HFFc6 (cell line): ENCODE data around the gene AOX1. TPM values are rescaled to one million over a fixed set of nuclear protein-coding genes. Genes with fewer than 3 reads are reported as not detected.

Source experiments
- DNase-seq: peaks from one replicate; pipeline ENCODE4 v3.0.0-alpha.2; 2018
- H3K27ac Mint-ChIP-seq: 2 replicates; pipeline ENCODE4 v1.8.0; 2020; ENCODE audit warnings: mild to moderate bottlenecking, mixed read lengths
- H3K27me3 Mint-ChIP-seq: 2 replicates; pipeline ENCODE4 v1.8.0; 2021; ENCODE audit warnings: mild to moderate bottlenecking, moderate library complexity, mixed read lengths; ENCODE audit not compliant: insufficient read depth
- H3K36me3 Mint-ChIP-seq: 2 replicates; pipeline ENCODE4 v1.8.0; 2021; ENCODE audit warnings: low read depth, mixed read lengths
- H3K4me1 Mint-ChIP-seq: 2 replicates; pipeline ENCODE4 v1.8.0; 2020; ENCODE audit warnings: low read depth, mixed read lengths
- H3K4me3 Mint-ChIP-seq: 2 replicates; pipeline ENCODE4 v1.8.0; 2020; ENCODE audit warnings: mild to moderate bottlenecking, moderate library complexity, mixed read lengths
- H3K9me3 Mint-ChIP-seq: 2 replicates; pipeline ENCODE4 v1.8.0; 2020; ENCODE audit warnings: mild to moderate bottlenecking, mixed read lengths
- CTCF ChIP-seq: fragments of 200-600 bp; sonication (generic); IDR thresholded peaks from 2 replicates; pipeline ENCODE4 v1.5.0; 2021; ENCODE audit warnings: antibody characterized with exemption, mild to moderate bottlenecking
- total RNA-seq, 6 experiments: library from RNA; stranded (reverse); fragmentation: NEBNext Ultra II Directional; extraction: Animal tissue kit (Norgen Biotek cat#: 25700); gene quantifications; 2 replicates in 1 of 6; 3 replicates in 5 of 6; pipeline ENCODE4 v1.2.3, GENCODE V29; 2021

AOX1 gene
- total RNA-seq, 6 experiments from 2014 or later = 46.7 to 71.7 (median 62.1) TPM

- H3K4me3 Mint-ChIP-seq = no peak overlapping the region
- H3K36me3 Mint-ChIP-seq = peaks cover 12% of the 10 kb centered on the region; the same call in 1 of the 2 replicates
- no peaks in the 10 kb centered on the region for H3K9me3 Mint-ChIP-seq
- peaks cover 7% of the 10 kb centered on the region for H3K4me1 Mint-ChIP-seq
- no peak for DNase-seq
- TF ChIP-seq CTCF = no peak
- no peak overlapping the region for H3K27ac Mint-ChIP-seq
- H3K27me3 Mint-ChIP-seq = peaks cover 1% of the 10 kb centered on the region
Observed at GRCh38 chr2:200673191-200673590, 87.4 kb downstream of the AOX1 start.

GRCh38 chr2:200674837-200675236 lies 89.0 kb downstream of the AOX1 start:
- Mint-ChIP-seq H3K27ac (no peak overlapping the region), H3K4me3 (no peak overlapping the region), H3K9me3 (no peaks in the 10 kb centered on the region), H3K36me3 (peaks cover 6% of the 10 kb centered on the region; the same call in 1 of the 2 replicates), H3K27me3 (peaks cover 1% of the 10 kb centered on the region), H3K4me1 (peaks cover 19% of the 10 kb centered on the region)
- DNase-seq = no peak
- no peak for TF ChIP-seq CTCF

- DNase-seq = no peak
- Mint-ChIP-seq H3K27ac (no peak overlapping the region), H3K9me3 (no peaks in the 10 kb centered on the region), H3K4me3 (no peak overlapping the region), H3K36me3 (no peaks in the 10 kb centered on the region), H3K27me3 (peaks cover 1% of the 10 kb centered on the region), H3K4me1 (peaks cover 19% of the 10 kb centered on the region)
- no peak for TF ChIP-seq CTCF
Observed at GRCh38 chr2:200677171-200677570, 91.4 kb downstream of the AOX1 start.

DNA sequence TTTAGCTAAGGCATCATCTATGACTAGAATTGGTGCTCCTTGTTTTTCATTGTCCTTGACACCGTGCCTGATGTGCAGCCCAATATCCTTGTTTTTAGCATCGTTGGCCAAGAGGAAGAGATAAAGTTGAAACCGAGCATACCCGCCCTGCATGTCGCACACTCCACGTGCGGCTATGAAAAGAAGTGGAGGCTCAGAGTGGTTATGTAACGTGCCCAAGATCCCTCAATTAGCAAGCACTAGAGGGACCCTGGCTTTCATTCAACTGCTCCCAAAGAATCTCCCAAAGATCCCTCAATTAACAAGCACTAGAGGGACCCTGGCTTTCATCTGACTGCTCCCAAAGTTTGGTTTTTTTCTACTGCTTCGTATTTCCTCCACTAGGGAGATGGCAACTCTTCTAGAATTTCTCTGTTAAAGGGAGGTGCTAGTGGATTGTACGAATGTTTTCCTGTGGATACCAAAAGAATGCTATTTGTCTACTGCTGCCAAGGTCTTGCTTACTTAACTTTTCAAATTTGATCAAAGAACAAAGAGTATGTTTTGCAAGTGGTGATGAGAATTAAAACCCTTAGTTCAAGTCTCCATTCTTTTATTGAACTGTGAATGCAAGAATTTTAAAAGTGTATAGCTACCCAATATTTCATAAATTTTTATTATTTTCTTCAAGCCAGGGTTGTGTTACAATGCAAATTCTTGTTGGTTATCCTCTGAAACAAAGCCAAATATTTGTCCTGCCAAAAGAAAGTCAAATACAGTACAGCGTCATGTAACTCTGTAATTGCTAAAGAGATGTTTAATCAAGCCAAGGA lies 92.1 kb downstream of the AOX1 start:
- peak; percentile 17 for DNase-seq
- peak; percentile 33 for TF ChIP-seq CTCF
- Mint-ChIP-seq H3K9me3 (no peaks in the 10 kb centered on the region), H3K27ac (no peak overlapping the region), H3K4me1 (peaks cover 19% of the 10 kb centered on the region), H3K36me3 (no peaks in the 10 kb centered on the region), H3K27me3 (peaks cover 1% of the 10 kb centered on the region), H3K4me3 (no peak overlapping the region)

GRCh38 chr2:200679127-200679526 lies 93.3 kb downstream of the AOX1 start:
- no peaks in the 10 kb centered on the region for H3K36me3 Mint-ChIP-seq
- no peak overlapping the region for H3K27ac Mint-ChIP-seq
- H3K4me3 Mint-ChIP-seq = no peak overlapping the region
- H3K27me3 Mint-ChIP-seq = peaks cover 1% of the 10 kb centered on the region
- DNase-seq = no peak
- peaks cover 19% of the 10 kb centered on the region for H3K4me1 Mint-ChIP-seq
- TF ChIP-seq CTCF = no peak
- no peaks in the 10 kb centered on the region for H3K9me3 Mint-ChIP-seq
